ENCODE data around the gene CCDC78. TPM values are rescaled to one million over a fixed set of nuclear protein-coding genes. Genes with fewer than 3 reads are reported as not detected.

CCDC78 gene
- total and polyA plus RNA-seq, 2 of the 4 experiments (the other 2 are of a cell fraction) = 0.54 to 4.6 TPM

DNA sequence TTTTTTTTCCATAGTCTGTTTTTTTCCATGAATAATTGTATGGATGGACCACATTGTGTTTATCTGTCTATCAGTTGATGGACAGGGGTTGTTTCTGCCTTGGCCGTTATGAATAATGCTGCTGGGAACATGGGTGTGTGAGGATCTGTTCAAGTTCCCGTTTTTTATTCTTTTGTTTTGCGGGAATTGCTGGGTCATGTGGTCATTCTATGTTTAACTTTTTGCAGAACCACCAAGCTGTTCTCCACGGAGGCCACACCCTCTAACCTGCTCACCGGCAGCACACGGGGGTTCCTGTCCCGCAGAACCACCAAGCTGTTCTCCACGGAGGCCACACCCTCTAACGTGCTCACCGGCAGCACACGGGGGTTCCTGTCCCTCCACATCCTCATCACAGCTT lies 28.4 kb upstream of the CCDC78 start:
- H3K79me1 ChIP-seq (ENCODE audit: low read depth in 1 of 2, low read length in 2 of 2) = no peaks in the 10 kb centered on the region
- TF ChIP-seq RAD21 (IDR thresholded peaks at IDR 0.05; ENCODE audit: low read length) = no peak
- no peak for TF ChIP-seq BHLHE40 (IDR thresholded peaks at IDR 0.05; ENCODE audit: low read depth, low read length)
- no peak for TF ChIP-seq MAFK (IDR thresholded peaks at IDR 0.05; ENCODE audit: low read depth, low read length)
- TF ChIP-seq CHD1 (IDR thresholded peaks at IDR 0.05; ENCODE audit: low read depth, low read length) = no peak
- no peak for TF ChIP-seq CEBPB (IDR thresholded peaks at IDR 0.05; ENCODE audit: low read depth, low read length)
- TF ChIP-seq POLR2A (IDR thresholded peaks at IDR 0.05; ENCODE audit: low read depth, low read length) = no peak
- TF ChIP-seq, protein P1, sequence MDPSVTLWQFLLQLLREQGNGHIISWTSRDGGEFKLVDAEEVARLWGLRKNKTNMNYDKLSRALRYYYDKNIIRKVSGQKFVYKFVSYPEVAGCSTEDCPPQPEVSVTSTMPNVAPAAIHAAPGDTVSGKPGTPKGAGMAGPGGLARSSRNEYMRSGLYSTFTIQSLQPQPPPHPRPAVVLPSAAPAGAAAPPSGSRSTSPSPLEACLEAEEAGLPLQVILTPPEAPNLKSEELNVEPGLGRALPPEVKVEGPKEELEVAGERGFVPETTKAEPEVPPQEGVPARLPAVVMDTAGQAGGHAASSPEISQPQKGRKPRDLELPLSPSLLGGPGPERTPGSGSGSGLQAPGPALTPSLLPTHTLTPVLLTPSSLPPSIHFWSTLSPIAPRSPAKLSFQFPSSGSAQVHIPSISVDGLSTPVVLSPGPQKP (IDR thresholded peaks at IDR 0.05; ENCODE audit: borderline replicate concordance, low read depth, low read length) = no peak
- no peak for TF ChIP-seq MAZ (IDR thresholded peaks at IDR 0.05; ENCODE audit: borderline replicate concordance, low read depth, low read length)
- TF ChIP-seq SMC3 (IDR thresholded peaks at IDR 0.05; ENCODE audit: low read depth, low read length) = no peak
- TF ChIP-seq, protein P2, sequence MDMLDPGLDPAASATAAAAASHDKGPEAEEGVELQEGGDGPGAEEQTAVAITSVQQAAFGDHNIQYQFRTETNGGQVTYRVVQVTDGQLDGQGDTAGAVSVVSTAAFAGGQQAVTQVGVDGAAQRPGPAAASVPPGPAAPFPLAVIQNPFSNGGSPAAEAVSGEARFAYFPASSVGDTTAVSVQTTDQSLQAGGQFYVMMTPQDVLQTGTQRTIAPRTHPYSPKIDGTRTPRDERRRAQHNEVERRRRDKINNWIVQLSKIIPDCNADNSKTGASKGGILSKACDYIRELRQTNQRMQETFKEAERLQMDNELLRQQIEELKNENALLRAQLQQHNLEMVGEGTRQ (IDR thresholded peaks at IDR 0.05; ENCODE audit: low read depth, low read length) = no peak
- no peak for TF ChIP-seq RCOR1 (IDR thresholded peaks at IDR 0.05; ENCODE audit: insufficient replicate concordance, low read length)
- no peak for TF ChIP-seq FOS (IDR thresholded peaks at IDR 0.05; ENCODE audit: low read depth, low read length)
- TF ChIP-seq RFX5 (IDR thresholded peaks at IDR 0.05; ENCODE audit: low read depth, low read length) = no peak
- no peak for TF ChIP-seq NFE2L2 (IDR thresholded peaks at IDR 0.05; ENCODE audit: low read depth, low read length)
- TF ChIP-seq, protein P3, sequence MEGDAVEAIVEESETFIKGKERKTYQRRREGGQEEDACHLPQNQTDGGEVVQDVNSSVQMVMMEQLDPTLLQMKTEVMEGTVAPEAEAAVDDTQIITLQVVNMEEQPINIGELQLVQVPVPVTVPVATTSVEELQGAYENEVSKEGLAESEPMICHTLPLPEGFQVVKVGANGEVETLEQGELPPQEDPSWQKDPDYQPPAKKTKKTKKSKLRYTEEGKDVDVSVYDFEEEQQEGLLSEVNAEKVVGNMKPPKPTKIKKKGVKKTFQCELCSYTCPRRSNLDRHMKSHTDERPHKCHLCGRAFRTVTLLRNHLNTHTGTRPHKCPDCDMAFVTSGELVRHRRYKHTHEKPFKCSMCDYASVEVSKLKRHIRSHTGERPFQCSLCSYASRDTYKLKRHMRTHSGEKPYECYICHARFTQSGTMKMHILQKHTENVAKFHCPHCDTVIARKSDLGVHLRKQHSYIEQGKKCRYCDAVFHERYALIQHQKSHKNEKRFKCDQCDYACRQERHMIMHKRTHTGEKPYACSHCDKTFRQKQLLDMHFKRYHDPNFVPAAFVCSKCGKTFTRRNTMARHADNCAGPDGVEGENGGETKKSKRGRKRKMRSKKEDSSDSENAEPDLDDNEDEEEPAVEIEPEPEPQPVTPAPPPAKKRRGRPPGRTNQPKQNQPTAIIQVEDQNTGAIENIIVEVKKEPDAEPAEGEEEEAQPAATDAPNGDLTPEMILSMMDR (conservative IDR thresholded peaks at IDR 0.05; ENCODE audit: low read depth, low read length) = no peak
- no peak for TF ChIP-seq MXI1 (IDR thresholded peaks at IDR 0.05; ENCODE audit: borderline replicate concordance, low read depth, low read length)
- ATAC-seq (ENCODE audit: low read depth) (no peak), DNase-seq (no peak)
- no peak overlapping the region for H4K5ac ChIP-seq (ENCODE audit: low read depth, low read length)
- H3K4me1 ChIP-seq (ENCODE audit: control insufficient read depth, insufficient read depth, low read length) = no peaks in the 10 kb centered on the region
- H3K9me1 ChIP-seq (ENCODE audit: insufficient read depth, low read length) = no peaks in the 10 kb centered on the region
- H3K27me3 ChIP-seq (ENCODE audit: control insufficient read depth, insufficient read depth, low read length) = peaks cover 12% of the 10 kb centered on the region
- no peak overlapping the region for H4K8ac ChIP-seq (ENCODE audit: low read depth in 2 of 2, low read length in 2 of 2)
- no peaks in the 10 kb centered on the region for H3K36me3 ChIP-seq (ENCODE audit: control insufficient read depth, insufficient read depth, low read length)
- peaks cover 3% of the 10 kb centered on the region for H3K9me3 ChIP-seq (ENCODE audit: control insufficient read depth, insufficient read depth, low read length)
- H3K4me2 ChIP-seq (ENCODE audit: low read depth, low read length) = no peak overlapping the region
- ChIA-PET POLR2A (ENCODE audit: unreplicated experiment) (no interaction called here), CTCF (no interaction called here)
- H3K4ac ChIP-seq (ENCODE audit: low read depth, low read length) = no peak overlapping the region
- H2BK120ac ChIP-seq (ENCODE audit: low read depth, low read length) = no peak overlapping the region
- no TSS peak for BruUV-seq (replicated peaks)
- dilution Hi-C loops (cut with HindIII; ENCODE audit: low sequenced_read_pairs, unreplicated experiment) (no loop called here), intact Hi-C loops (cut with micrococcal nuclease) (no loop called here), in situ Hi-C loops (cut with MboI; ENCODE audit: low sequenced_read_pairs) (no loop called here)
- no peak overlapping the region for H4K91ac ChIP-seq (ENCODE audit: insufficient read depth, low read depth, low read length)
- H3K18ac ChIP-seq (ENCODE audit: low read depth, low read length) = no peak overlapping the region
- no peaks in the 10 kb centered on the region for H4K20me1 ChIP-seq (ENCODE audit: insufficient read depth, low read length)
- no peak overlapping the region for H2BK5ac ChIP-seq (ENCODE audit: low read depth, low read length, poor library complexity, severe bottlenecking)
- H3K23ac ChIP-seq (ENCODE audit: low read depth, low read length) = no peak overlapping the region
- no peak overlapping the region for H2AFZ ChIP-seq (replicated peaks; ENCODE audit: low read length, poor library complexity)
- 79% methylated on average over 5 of the region's 11 CpGs; no CpG with 5 or more reads in 1 of the 2 experiments for WGBS, 2 experiments (ENCODE audit: extremely low coverage in 2 of 2, insufficient read length in 1 of 2)
- H3K56ac ChIP-seq (ENCODE audit: extremely low read depth, insufficient read depth, low read length) = no peak overlapping the region
- H2AK9ac ChIP-seq (replicated peaks; ENCODE audit: low read depth, low read length, poor library complexity) = no peak overlapping the region
- H3K4me3 ChIP-seq (ENCODE audit: insufficient read depth, low read depth, low read length) = no peak overlapping the region
- no peak overlapping the region for H2AK5ac ChIP-seq (ENCODE audit: low read depth, low read length)
- no peak overlapping the region for H3K9ac ChIP-seq (ENCODE audit: low read depth, low read length)
- no peak overlapping the region for H2BK15ac ChIP-seq (ENCODE audit: low read depth, low read length)
- H2BK20ac ChIP-seq (ENCODE audit: low read depth, low read length) = no peak overlapping the region
- no peak overlapping the region for H3K14ac ChIP-seq (replicated peaks; ENCODE audit: low read depth, low read length)
- no peak overlapping the region for H3K27ac ChIP-seq (ENCODE audit: insufficient read depth, low read length)

All from IMR-90 (cell line).